ENCODE data around the gene CUX1. TPM values are rescaled to one million over a fixed set of nuclear protein-coding genes. Genes with fewer than 3 reads are reported as not detected.

The CUX1 gene
- total RNA-seq, 2 experiments from 2014 or later, result 21.1 to 22.4 TPM

DNA sequence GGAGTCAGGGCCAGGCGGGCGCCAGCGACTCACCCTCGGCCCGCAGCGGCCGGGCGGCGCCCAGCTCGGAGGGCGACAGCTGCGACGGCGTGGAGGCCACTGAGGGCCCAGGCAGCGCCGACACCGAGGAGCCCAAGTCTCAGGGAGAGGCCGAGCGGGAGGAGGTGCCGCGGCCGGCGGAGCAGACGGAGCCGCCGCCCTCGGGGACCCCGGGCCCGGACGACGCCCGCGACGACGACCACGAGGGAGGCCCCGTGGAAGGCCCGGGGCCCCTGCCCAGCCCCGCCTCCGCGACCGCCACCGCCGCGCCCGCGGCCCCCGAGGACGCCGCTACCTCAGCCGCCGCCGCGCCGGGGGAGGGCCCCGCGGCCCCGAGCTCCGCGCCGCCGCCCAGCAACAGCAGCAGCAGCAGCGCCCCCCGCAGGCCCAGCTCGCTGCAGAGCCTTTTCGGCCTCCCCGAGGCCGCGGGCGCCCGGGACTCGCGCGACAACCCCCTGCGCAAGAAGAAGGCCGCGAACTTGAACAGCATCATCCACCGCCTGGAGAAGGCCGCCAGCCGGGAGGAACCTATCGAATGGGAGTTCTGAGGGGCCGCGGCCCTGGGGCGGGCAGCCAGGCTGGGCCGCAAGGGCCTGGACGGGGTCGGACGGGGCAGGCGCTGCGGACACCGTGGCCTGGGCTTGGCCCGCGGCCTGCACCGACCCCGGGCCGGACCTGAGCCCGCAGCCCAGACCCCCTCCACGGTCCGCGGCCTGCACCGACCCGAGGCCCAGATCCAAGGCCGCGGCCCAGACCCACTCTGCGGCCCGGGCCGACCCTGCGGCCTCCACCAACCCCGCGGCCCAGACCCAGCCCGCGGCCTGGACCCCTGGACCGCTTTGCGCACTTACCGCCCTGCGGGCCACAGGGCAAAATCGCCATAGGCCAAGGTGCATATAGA lies 431.3 kb downstream of the CUX1 start:
- CTCF ChIA-PET, result no interaction called here

DNA sequence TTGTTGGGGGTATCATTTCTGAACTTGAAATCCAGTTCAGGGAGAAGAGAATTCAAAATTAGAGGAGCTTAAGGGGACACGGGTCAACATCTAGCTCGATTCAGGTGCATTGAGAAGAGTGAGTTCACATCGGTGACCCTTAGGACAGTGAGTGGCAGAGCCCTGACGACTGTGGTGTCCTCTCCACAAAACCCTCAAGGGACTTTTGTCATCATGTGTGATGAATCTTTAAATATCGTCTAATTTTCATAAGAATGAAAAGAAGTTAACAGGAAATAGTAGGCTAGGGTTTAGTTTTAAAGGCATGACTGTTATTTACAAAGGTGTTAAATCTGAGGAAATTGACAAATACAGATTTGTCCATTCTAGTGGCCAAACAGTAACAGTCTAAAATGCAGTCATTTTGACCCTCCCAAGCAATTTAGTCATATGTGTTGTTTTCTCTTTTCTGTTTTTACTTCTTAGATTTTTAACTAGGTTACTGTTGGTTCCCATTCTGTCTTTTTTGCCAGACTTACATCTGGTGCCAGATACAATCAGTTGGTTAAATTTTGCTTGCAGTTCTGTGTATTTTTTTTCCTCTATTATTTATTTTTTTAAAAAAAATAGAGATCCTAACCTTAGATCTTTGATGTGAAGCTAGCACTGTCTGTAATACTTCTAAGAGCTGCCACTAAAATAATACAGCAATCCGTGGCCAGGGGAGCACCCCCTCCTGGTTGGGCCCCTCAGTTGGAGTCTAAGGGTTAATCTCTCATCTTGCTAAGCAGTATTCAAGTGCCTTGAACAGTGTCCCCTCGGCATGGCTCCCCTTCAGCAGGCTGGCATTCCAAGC lies 434.3 kb downstream of the CUX1 start:
- ChIA-PET POLR2A (no interaction called here), CTCF (interaction anchor here (0.9 kb wide), 2 partner anchors 21 to 63 kb away, joined by 3 to 4 read pairs; no protein-coding TSS in a partner anchor)
- H3K36me3 Mint-ChIP-seq (ENCODE audit: low read depth), result no peaks in the 10 kb centered on the region
- DNase-seq, result no peak
- no peaks in the 10 kb centered on the region for H3K27me3 Mint-ChIP-seq
- no peaks in the 10 kb centered on the region for H3K4me1 Mint-ChIP-seq
- no peak overlapping the region for H3K27ac Mint-ChIP-seq
- no peak overlapping the region for H3K4me3 Mint-ChIP-seq
- H3K9me3 Mint-ChIP-seq, result no peaks in the 10 kb centered on the region

More for the DNA sequence above, 431.3 kb downstream of the CUX1 start:
- no peaks in the 10 kb centered on the region for H3K4me1 Mint-ChIP-seq
- no peak overlapping the region for H3K4me3 Mint-ChIP-seq
- H3K27ac Mint-ChIP-seq, result no peak overlapping the region
- H3K9me3 Mint-ChIP-seq, result no peaks in the 10 kb centered on the region
- POLR2A ChIA-PET, result no interaction called here
- H3K36me3 Mint-ChIP-seq (ENCODE audit: low read depth), result no peaks in the 10 kb centered on the region
- DNase-seq, result no peak
- H3K27me3 Mint-ChIP-seq, result no peaks in the 10 kb centered on the region

DNA sequence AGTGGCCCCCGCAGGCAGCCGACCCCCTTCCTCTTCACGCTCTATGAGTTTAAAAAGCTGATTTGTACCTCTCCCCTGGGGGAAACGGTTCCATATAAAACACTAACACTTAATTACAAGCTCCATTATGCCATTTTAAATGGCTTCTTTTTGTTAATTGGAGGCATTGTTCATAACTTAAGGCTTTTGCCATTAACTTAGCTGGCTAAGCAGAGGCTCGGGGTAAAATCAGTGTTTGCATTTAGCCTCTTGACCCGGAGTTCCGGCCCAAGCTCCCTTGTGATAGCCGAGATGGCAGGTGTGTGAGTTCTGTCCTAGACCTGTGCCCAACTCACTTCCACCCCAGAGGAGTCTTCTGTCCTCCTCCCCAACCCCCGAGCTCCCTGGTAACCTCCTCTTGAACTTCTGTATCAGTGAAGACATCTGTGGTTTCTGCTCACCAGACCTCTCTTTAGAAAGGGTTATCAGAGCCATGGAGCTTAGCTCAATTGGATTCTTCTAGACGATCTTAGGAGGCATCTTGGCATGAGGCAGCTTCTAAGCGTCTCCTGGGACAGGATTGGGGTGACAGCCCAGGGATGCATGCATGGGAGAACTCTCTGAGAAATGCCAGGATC lies 435.0 kb downstream of the CUX1 start:
- CTCF ChIA-PET, result interaction anchor here (0.9 kb wide), 2 partner anchors 22 to 63 kb away, joined by 3 to 4 read pairs; no protein-coding TSS in a partner anchor
- H3K9me3 Mint-ChIP-seq, result no peaks in the 10 kb centered on the region
- no peak overlapping the region for H3K27ac Mint-ChIP-seq
- no peak for DNase-seq
- no peak overlapping the region for H3K4me3 Mint-ChIP-seq
- no peaks in the 10 kb centered on the region for H3K4me1 Mint-ChIP-seq
- H3K27me3 Mint-ChIP-seq, result no peaks in the 10 kb centered on the region
- H3K36me3 Mint-ChIP-seq (ENCODE audit: low read depth), result no peaks in the 10 kb centered on the region
- POLR2A ChIA-PET, result no interaction called here

DNA sequence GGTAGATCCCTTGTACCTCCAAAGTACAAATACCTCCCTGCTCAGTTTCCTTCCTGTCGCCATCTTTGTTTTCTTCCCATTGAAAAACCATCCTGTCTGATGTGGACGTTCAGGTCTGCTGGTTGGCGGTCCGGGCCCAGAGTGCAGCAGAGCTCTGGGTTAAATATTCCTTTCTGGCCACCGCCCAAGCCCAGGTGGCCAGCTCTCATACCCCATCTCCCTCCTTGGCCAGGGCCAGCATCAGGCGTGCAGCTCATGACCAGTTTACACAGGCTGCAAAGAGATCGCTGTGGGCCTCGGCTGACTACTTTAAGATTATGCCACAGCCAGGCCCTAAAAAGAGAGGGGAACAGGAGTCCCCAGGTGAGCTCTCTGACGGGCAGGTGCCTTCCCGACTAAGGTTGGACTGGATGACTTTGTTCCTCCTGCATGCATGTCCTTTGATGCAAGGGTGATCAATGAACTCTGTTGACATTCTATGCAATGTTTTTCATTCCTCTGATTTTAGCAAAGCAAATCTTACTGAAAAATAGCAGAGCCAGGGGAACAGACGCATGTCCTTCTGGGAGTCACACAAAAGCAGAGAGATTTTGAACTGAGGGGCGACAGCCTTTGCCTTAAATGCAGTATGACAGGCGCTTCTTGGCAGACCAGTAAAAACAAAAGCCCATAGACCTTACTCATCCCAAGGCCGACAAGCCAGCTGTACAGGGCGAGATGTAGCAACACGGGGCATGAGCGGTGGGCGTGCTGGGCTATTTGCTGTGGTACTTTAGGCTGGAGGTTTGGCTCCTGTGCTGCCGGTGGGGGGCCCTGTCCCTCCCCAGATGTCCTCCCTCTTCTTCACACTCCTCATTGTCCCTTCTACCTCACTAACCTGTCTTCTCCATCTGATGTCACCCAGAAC lies 435.9 kb downstream of the CUX1 start:
- Mint-ChIP-seq H3K4me3 (no peak overlapping the region), H3K4me1 (no peaks in the 10 kb centered on the region), H3K36me3 (ENCODE audit: low read depth) (no peaks in the 10 kb centered on the region), H3K27me3 (no peaks in the 10 kb centered on the region), H3K9me3 (no peaks in the 10 kb centered on the region), H3K27ac (no peak overlapping the region)
- CTCF ChIA-PET, result no interaction called here
- POLR2A ChIA-PET, result no interaction called here
- no peak for DNase-seq

DNA sequence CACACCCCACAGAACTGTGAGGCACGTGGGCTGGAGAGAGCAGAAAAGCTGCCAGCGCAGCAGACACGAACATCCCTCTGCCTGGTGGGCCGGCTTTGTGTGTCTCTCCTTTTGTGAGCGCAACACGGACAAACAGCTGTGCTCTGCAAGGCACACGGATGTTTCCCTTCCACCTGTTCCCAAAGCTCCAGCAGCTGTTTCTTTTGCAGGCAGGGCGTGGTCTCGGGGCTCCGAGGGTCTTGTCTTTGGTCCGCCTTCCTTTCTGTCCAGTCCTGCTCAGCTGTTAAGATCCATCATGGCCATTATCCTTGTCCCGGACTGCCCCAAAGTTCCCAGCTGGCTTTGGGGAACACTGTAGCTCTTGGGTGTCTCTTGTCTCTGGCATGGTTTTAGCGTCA lies 436.5 kb downstream of the CUX1 start:
- no peak overlapping the region for H3K4me3 Mint-ChIP-seq

DNA sequence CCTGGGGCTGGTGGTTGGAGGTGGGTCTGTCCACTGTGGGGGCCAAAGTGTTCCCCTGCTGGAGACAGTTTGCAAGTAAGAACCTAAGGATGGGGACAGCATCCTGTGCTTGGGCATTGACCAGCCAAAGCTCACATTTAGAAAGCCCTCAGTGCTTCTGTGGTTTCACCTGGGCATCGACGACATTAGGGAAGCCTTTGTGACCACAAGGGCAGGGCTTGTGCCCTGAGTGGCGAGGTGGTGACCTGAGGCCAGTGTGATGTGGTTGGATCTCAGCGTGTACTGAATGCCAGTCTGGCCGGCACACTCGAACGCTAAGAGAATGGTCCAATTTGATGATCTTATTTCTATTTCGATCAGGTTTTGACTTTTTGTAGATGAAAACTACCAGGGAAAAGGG lies 437.1 kb downstream of the CUX1 start:
- Mint-ChIP-seq H3K27ac (no peak overlapping the region), H3K9me3 (no peaks in the 10 kb centered on the region), H3K4me1 (no peaks in the 10 kb centered on the region), H3K4me3 (no peak overlapping the region), H3K36me3 (ENCODE audit: low read depth) (no peaks in the 10 kb centered on the region), H3K27me3 (no peaks in the 10 kb centered on the region)
- no peak for DNase-seq
- POLR2A ChIA-PET, result no interaction called here
- CTCF ChIA-PET, result no interaction called here

More for the DNA sequence above, 436.5 kb downstream of the CUX1 start:
- no peaks in the 10 kb centered on the region for H3K4me1 Mint-ChIP-seq
- ChIA-PET CTCF (no interaction called here), POLR2A (no interaction called here)
- no peaks in the 10 kb centered on the region for H3K27me3 Mint-ChIP-seq
- no peak for DNase-seq
- no peaks in the 10 kb centered on the region for H3K9me3 Mint-ChIP-seq
- no peaks in the 10 kb centered on the region for H3K36me3 Mint-ChIP-seq (ENCODE audit: low read depth)
- H3K27ac Mint-ChIP-seq, result no peak overlapping the region

DNA sequence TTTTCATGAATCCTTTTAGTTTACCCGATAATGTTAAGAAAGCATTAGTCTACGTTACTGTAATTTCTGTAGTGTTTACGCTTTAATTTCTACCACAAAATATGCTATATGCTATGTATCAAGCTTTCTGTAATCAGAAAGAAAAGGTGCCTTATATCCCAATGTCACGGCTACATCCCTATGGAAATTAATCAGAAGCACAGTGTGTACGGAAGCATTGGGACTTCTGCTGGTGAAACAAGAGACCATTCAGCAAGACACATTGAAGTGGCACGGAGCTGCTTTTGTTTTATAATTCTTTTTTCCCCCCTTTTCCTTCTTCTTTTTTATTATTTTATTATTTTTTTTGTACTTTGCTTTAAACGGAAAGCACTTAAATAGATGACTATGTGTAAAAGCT lies 438.1 kb downstream of the CUX1 start:
- H3K4me3 Mint-ChIP-seq, result no peak overlapping the region
- POLR2A ChIA-PET, result no interaction called here
- CTCF ChIA-PET, result no interaction called here
- no peaks in the 10 kb centered on the region for H3K36me3 Mint-ChIP-seq (ENCODE audit: low read depth)
- H3K27me3 Mint-ChIP-seq, result no peaks in the 10 kb centered on the region
- no peaks in the 10 kb centered on the region for H3K9me3 Mint-ChIP-seq
- H3K4me1 Mint-ChIP-seq, result no peaks in the 10 kb centered on the region
- H3K27ac Mint-ChIP-seq, result no peak overlapping the region
- no peak for DNase-seq

DNA sequence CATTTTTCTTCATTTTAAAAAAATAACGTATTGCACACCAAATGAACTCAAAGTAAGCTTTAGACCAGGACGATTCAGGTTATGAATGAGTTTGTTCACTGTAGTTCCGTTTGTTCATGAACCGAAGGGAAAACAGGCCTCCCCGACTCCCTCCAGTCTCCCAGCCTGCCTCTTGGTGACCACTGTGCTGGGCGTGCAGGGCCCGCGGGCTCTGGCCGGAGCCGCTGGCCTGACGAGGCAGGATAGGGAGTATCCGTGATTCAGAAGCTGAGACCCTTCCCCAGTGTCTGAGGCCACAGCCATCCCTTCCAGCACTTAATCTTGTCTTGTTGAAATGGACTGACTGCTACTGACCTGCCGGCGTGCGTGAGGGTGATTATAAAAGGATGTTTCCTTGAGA lies 438.5 kb downstream of the CUX1 start:
- CTCF ChIA-PET, result no interaction called here
- no peaks in the 10 kb centered on the region for H3K4me1 Mint-ChIP-seq

DNA sequence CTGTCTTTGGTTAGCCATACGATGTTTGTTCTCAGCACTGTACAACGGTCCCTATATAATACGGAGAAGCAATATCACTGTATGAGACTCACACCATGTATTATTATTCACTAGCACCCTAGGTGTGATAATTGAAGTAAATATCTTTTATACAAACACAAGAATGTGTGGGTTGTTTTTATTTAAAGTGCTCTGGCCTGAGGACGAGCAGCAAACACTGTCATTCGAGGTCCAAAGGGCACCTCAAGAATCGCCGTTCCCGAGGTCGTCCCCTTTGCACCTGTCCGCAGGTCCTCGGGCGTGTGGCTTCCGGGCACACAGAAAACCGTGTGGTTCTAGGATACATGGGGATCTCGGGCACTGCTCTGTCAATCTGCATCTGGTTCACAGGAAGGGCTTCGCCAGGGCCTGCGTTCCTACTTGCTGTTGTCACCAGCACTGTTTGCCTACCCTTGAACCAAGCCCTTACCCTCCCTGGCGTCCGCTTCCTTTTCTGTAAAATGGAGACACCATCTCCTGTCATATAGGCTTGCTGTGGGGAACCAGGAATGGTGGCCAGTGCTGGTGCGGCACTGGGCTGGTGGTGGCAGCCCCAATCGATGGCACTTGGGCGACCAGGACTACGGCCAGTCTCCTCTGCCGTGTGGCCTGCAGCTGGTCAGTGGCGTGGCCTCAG lies 440.8 kb downstream of the CUX1 start:
- no peak for DNase-seq
- no peaks in the 10 kb centered on the region for H3K4me1 Mint-ChIP-seq
- POLR2A ChIA-PET, result no interaction called here
- no peak overlapping the region for H3K27ac Mint-ChIP-seq
- CTCF ChIA-PET, result no interaction called here
- no peaks in the 10 kb centered on the region for H3K9me3 Mint-ChIP-seq
- H3K4me3 Mint-ChIP-seq, result no peak overlapping the region
- H3K36me3 Mint-ChIP-seq (ENCODE audit: low read depth), result no peaks in the 10 kb centered on the region
- no peaks in the 10 kb centered on the region for H3K27me3 Mint-ChIP-seq

More for the DNA sequence above, 438.5 kb downstream of the CUX1 start:
- POLR2A ChIA-PET, result no interaction called here
- no peak for DNase-seq
- Mint-ChIP-seq H3K27ac (no peak overlapping the region), H3K4me3 (no peak overlapping the region), H3K9me3 (no peaks in the 10 kb centered on the region), H3K27me3 (no peaks in the 10 kb centered on the region), H3K36me3 (ENCODE audit: low read depth) (no peaks in the 10 kb centered on the region)

DNA sequence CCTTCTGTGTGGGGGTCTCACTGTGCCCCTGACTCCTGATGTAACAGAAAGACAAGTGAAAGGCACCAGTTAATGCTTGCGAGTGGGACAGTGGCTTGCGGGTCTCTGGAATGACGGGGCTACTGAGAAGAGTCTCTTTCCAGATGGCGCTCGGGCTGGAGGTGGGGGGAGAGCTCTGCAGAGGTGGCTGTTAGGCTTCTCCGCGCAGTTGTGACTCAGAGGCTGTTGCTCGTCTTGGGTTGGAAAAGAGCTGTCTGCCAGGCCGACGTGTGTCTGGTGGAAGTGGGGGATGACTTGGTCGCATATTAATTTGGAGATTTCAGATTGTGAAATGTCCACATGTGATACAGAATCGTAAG lies 441.3 kb downstream of the CUX1 start:
- H3K36me3 Mint-ChIP-seq (ENCODE audit: low read depth), result no peaks in the 10 kb centered on the region
- no peaks in the 10 kb centered on the region for H3K9me3 Mint-ChIP-seq
- ChIA-PET CTCF (no interaction called here), POLR2A (no interaction called here)
- no peaks in the 10 kb centered on the region for H3K4me1 Mint-ChIP-seq
- no peak for DNase-seq
- no peaks in the 10 kb centered on the region for H3K27me3 Mint-ChIP-seq
- H3K4me3 Mint-ChIP-seq, result no peak overlapping the region
- H3K27ac Mint-ChIP-seq, result no peak overlapping the region

DNA sequence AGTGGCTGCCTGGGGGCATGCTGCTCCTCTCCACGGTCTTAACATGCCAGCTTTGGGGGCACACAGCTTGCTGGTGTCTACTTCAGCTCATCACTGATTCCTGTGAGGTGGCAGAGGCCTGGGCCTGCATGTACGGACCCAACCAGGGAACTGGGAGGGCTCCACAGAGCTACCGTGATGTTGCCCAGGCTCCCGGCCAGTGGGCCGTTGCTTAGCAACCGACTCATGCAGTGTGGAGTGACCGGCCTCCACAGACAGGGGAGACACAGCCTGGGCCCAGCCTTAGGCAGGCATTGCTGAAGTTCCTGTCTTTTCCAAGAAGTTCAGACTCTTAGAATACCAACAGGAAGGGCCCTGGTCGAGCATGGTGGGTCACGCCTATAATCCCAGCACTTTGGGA lies 443.4 kb downstream of the CUX1 start:
- no peaks in the 10 kb centered on the region for H3K36me3 Mint-ChIP-seq (ENCODE audit: low read depth)
- CTCF ChIA-PET, result no interaction called here
- DNase-seq, result no peak
- H3K9me3 Mint-ChIP-seq, result no peaks in the 10 kb centered on the region
- no peaks in the 10 kb centered on the region for H3K4me1 Mint-ChIP-seq
- H3K27ac Mint-ChIP-seq, result no peak overlapping the region
- POLR2A ChIA-PET, result no interaction called here
- H3K4me3 Mint-ChIP-seq, result no peak overlapping the region
- H3K27me3 Mint-ChIP-seq, result no peaks in the 10 kb centered on the region

DNA sequence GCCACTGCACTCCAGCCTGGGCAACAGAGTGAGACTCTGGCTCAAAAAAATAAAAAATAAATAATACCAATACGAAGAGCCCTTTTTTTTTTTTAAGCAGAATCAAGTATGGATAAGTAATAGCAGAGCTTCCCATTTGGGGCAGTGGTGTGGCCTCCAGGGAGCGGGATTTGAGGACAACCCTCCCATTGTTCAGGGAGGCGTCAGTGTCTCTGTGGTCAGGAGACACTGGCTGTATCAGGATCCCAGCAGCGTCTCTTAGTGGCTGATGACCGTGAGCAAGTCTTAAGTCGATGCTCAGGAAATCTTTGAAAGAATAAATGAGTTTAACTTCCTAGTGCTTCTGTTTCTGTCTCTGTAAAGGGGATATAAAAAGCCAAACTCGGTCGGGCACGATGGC lies 444.0 kb downstream of the CUX1 start:
- no peak for DNase-seq
- Mint-ChIP-seq H3K27ac (no peak overlapping the region), H3K4me1 (no peaks in the 10 kb centered on the region), H3K27me3 (no peaks in the 10 kb centered on the region), H3K9me3 (no peaks in the 10 kb centered on the region), H3K4me3 (no peak overlapping the region), H3K36me3 (ENCODE audit: low read depth) (no peaks in the 10 kb centered on the region)
- ChIA-PET POLR2A (no interaction called here), CTCF (no interaction called here)
